A673 (cell line): Measurements from ENCODE around the gene CREB5. TPM values are rescaled to one million over a fixed set of nuclear protein-coding genes. Genes with fewer than 3 reads are reported as not detected.

Source experiments
- BruUV-seq: library from RNA; stranded (reverse); fragments of 400-500 nt; replicated peaks from 2 replicates; lab custom pipeline; 2021; lab: Mats Ljungman, UMichigan
- CTCF ChIA-PET: fragments of 300-600 bp; sonication (Branson Sonifier 250); formaldehyde crosslinking; loops from one replicate; lab custom pipeline; 2022; ENCODE audit warnings: antibody characterized with exemption; lab: Charles Lee
- POLR2A ChIA-PET: fragments of 300-600 bp; sonication (Branson Sonifier 250); formaldehyde crosslinking; loops from one replicate; lab custom pipeline; 2022; ENCODE audit warnings: antibody characterized with exemption; ENCODE audit not compliant: low non-redundant PET; lab: Charles Lee
- DNase-seq: peaks from one replicate; pipeline ENCODE4 v3.0.0-alpha.2; 2015; ENCODE audit warnings: low spot score
- H3K27ac ChIP-seq: fragments of 200-600 bp; sonication (generic); 2 replicates; pipeline ENCODE4 v1.5.1; 2016; ENCODE audit warnings: mixed run types, low read depth, mild to moderate bottlenecking, mixed read lengths, antibody characterized with exemption, low read length; ENCODE audit not compliant: poor library complexity, severe bottlenecking
- H3K27me3 ChIP-seq: fragments of 200-600 bp; sonication (generic); replicated peaks from 2 replicates; pipeline ENCODE4 v1.6.1; 2017; ENCODE audit warnings: mixed run types, low read depth, mild to moderate bottlenecking, mixed read lengths, antibody characterized with exemption, low read length; ENCODE audit not compliant: insufficient read depth, poor library complexity
- H3K36me3 ChIP-seq: fragments of 200-600 bp; sonication (generic); 2 replicates; pipeline ENCODE4 v1.6.1; 2016; ENCODE audit warnings: mixed run types, mild to moderate bottlenecking, mixed read lengths, antibody characterized with exemption, low read length; ENCODE audit not compliant: insufficient read depth, poor library complexity, severe bottlenecking
- H3K4me1 ChIP-seq: fragments of 200-600 bp; sonication (generic); 2 replicates; pipeline ENCODE4 v1.6.1; 2017; ENCODE audit warnings: mixed run types, mild to moderate bottlenecking, mixed read lengths, antibody characterized with exemption, low read length; ENCODE audit not compliant: insufficient read depth, poor library complexity, severe bottlenecking
- H3K4me3 ChIP-seq: fragments of 200-600 bp; sonication (generic); 2 replicates; pipeline ENCODE4 v1.5.1; 2016; ENCODE audit warnings: low read depth, mixed run types, mild to moderate bottlenecking, mixed read lengths, low read length; ENCODE audit not compliant: poor library complexity, severe bottlenecking
- H3K9me3 ChIP-seq: fragments of 200-600 bp; sonication (generic); 2 replicates; pipeline ENCODE4 v1.6.1; 2016; ENCODE audit warnings: mixed run types, low read depth, mild to moderate bottlenecking, mixed read lengths, antibody characterized with exemption, low read length; ENCODE audit not compliant: poor library complexity, severe bottlenecking
- EZH2 ChIP-seq: fragments of 200-600 bp; sonication (generic); IDR thresholded peaks from 2 replicates; pipeline ENCODE4 v1.6.1; 2017; ENCODE audit warnings: borderline replicate concordance, low read depth, mild to moderate bottlenecking, mixed read lengths, antibody characterized with exemption, low read length; ENCODE audit not compliant: poor library complexity, severe bottlenecking
- intact Hi-C: fragments of 100-400 bp; cut with micrococcal nuclease; formaldehyde crosslinking; loops from one replicate; pipeline ENCODE4 v1.10.0; 2022; ENCODE audit not compliant: unreplicated experiment
- total RNA-seq: library from RNA; stranded (reverse); gene quantifications from 2 replicates; pipeline ENCODE4 v1.2.3, GENCODE V29; 2021
- TF ChIP-seq, protein P1 (sequence below): fragments of 300-800, 200-600 bp; sonication (generic); conservative IDR thresholded peaks from 2 replicates; pipeline ENCODE4 v1.5.1; 2017; ENCODE audit warnings: low read depth, mild to moderate bottlenecking, antibody characterized with exemption, low read length, moderate library complexity, mixed read lengths

Gene CREB5
- total RNA-seq, 1 experiment from 2014 or later = 10.3 TPM

- Histone ChIP-seq H3K27ac (no peak overlapping the region), H3K4me1 (peaks cover 10% of the 10 kb centered on the region), H3K36me3 (no peaks in the 10 kb centered on the region), H3K27me3 (no peaks in the 10 kb centered on the region), H3K4me3 (no peak overlapping the region), H3K9me3 (no peaks in the 10 kb centered on the region)
- ChIA-PET CTCF (no interaction called here), POLR2A (no interaction called here)
- no peak for DNase-seq
- intact Hi-C loops = no loop called here
- no peak for TF ChIP-seq EZH2
- TF ChIP-seq, protein P1, sequence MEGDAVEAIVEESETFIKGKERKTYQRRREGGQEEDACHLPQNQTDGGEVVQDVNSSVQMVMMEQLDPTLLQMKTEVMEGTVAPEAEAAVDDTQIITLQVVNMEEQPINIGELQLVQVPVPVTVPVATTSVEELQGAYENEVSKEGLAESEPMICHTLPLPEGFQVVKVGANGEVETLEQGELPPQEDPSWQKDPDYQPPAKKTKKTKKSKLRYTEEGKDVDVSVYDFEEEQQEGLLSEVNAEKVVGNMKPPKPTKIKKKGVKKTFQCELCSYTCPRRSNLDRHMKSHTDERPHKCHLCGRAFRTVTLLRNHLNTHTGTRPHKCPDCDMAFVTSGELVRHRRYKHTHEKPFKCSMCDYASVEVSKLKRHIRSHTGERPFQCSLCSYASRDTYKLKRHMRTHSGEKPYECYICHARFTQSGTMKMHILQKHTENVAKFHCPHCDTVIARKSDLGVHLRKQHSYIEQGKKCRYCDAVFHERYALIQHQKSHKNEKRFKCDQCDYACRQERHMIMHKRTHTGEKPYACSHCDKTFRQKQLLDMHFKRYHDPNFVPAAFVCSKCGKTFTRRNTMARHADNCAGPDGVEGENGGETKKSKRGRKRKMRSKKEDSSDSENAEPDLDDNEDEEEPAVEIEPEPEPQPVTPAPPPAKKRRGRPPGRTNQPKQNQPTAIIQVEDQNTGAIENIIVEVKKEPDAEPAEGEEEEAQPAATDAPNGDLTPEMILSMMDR = no peak
- no TSS peak for BruUV-seq
Observed at GRCh38 chr7:28681693-28682310, 269.5 kb downstream of the CREB5 start.

- POLR2A ChIA-PET = no interaction called here
- TF ChIP-seq EZH2 = no peak
- TF ChIP-seq, protein P1 = no peak
- no peak for DNase-seq
- Histone ChIP-seq H3K36me3 (no peaks in the 10 kb centered on the region), H3K4me1 (peaks cover 10% of the 10 kb centered on the region), H3K27me3 (no peaks in the 10 kb centered on the region), H3K4me3 (no peak overlapping the region), H3K27ac (no peak overlapping the region), H3K9me3 (no peaks in the 10 kb centered on the region)
- intact Hi-C loops = no loop called here
- BruUV-seq = no TSS peak
- CTCF ChIA-PET = no interaction called here
Observed at GRCh38 chr7:28682801-28683200, 270.5 kb downstream of the CREB5 start.

DNA sequence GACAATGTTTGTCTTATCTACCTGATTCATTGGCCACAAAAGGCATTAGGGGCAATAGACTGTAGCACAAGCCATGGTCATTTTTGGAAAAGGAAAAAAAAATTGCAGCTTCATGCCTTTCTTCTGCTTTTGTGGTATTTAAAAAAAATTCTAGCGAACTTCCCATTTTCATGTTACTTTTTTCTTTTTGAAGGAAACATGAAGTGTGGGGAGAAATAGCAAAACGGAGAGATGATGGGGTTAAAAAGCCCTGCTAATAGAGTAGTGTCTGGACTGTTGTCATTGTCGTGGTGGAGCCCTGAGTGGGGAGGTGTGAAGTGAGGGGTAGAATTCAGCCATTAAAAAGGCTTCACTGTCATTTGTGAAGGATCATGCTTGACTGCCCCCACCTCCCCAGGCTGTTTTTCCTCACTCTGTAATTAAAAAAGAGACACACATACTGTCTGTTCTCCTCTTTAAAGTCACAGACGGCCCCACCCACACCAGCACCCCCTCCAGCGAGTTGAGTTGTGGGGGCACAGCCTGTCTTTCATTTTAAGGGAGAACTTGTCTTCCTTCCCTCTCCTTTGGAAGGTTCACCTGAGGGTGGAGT lies 272.4 kb downstream of the CREB5 start:
- CTCF ChIA-PET = no interaction called here

More for the DNA sequence above, 272.4 kb downstream of the CREB5 start:
- no peak for DNase-seq
- Histone ChIP-seq H3K4me1 (peaks cover 22% of the 10 kb centered on the region), H3K36me3 (no peaks in the 10 kb centered on the region), H3K27me3 (no peaks in the 10 kb centered on the region), H3K4me3 (no peak overlapping the region), H3K9me3 (no peaks in the 10 kb centered on the region), H3K27ac (no peak overlapping the region)
- no TSS peak for BruUV-seq
- POLR2A ChIA-PET = no interaction called here
- TF ChIP-seq EZH2 = no peak
- TF ChIP-seq, protein P1 = no peak
- intact Hi-C loops = no loop called here
